ENCODE data around the gene SUN2. TPM values are rescaled to one million over a fixed set of nuclear protein-coding genes. Genes with fewer than 3 reads are reported as not detected.

Gene SUN2
- total RNA-seq, 1 donor from 2014 or later, result 472 TPM

DNA sequence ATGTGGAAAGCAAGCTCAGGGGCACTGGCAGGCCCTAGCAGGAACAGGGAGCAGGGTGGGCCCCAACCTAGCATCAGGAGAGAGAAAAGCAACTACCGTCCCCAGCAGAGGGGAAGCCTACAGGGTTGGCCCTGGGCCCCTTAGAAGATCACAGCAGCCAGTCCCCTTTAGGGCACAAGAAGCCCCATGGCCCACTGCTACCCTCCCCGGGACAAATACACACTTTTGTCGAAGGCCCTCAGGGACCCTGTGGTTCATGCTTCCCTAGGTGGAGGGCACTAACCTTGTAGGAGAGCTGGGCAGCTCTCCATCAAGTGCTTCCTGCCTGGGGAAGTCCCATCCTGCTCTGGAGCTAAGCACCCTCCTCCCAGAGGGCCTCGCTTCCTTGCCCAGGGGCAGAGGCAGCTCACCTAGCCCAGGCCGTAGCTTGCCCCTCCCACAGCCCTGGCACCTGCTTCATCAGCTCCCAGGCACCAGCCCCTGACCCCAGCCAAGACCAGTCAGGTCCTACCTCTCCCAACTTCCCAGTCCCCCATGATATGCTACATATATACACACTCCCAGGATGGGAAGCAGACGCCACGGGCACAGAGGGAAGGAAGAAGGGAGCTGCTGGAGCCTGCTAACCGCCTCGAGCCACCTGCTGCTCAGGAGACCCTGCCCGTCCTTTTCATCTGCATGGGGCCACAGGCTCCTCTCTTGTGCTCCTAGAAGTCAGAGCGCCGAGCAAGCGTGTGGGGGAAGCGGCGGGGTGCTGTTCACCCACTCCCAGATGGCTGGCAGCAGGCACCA, 20.1 kb downstream of the SUN2 start:
- intact Hi-C loops (cut with micrococcal nuclease), result no loop called here

DNA sequence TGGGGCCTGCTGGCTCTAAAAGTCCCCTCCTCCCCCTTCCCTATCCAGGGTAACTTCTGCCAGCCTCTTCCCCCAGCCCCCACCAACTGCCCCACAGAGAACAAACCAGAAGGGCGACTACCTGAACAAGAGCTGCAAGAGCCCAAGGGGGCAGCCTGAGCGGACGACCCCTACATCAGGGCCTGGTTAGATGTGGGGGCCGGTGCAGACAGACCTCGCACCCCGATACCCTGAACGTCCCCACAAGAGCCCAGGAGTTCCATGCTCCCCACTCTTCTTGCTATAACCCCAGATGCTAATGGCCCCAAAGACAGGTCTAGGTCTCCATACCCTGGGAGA, 20.7 kb downstream of the SUN2 start:
- intact Hi-C loops (cut with micrococcal nuclease), result no loop called here

- intact Hi-C loops (cut with micrococcal nuclease), result no loop called here
Measured at GRCh38 chr22:38734421-38735100, 21.2 kb downstream of the SUN2 start.

- intact Hi-C loops (cut with micrococcal nuclease), result loop anchor here (2.0 kb wide), 1 partner anchor 21 kb away; the partner anchor contains the start of gene SUN2
Measured at GRCh38 chr22:38733724-38734381, 21.9 kb downstream of the SUN2 start.

GRCh38 chr22:38733329-38733723, 22.5 kb downstream of the SUN2 start:
- intact Hi-C loops (cut with micrococcal nuclease), result loop anchor here (2.0 kb wide), 1 partner anchor 21 kb away; the partner anchor contains the start of gene SUN2

GRCh38 chr22:38732251-38732815, 23.5 kb downstream of the SUN2 start:
- intact Hi-C loops (cut with micrococcal nuclease), result loop anchor here (2.0 kb wide), 1 partner anchor 22 kb away; the partner anchor contains the start of gene SUN2

DNA sequence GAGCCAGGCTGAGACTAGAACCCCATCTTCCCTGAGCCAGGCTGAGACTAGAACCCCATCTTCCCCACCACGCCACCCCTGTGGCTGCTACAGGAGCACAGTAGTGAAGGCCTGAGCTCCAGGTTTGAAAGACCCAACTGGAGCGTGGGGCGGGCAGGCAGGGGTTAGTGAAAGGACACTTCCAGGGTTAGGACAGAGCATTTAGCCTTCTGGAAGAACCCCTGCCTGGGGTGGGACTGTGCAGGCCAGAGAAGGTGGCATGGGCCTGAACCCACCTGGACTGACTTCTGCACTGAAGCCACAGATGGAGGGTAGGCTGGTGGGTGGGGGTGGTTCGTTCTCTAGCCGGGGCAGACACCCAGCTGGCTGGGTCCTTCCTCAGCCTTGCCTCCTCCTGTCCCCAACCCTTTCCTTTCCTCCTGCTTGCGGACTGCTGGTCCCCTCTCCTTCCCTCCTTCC, 24.1 kb downstream of the SUN2 start:
- intact Hi-C loops (cut with micrococcal nuclease), result loop anchor here (2.0 kb wide), 1 partner anchor 23 kb away; the partner anchor contains the start of gene SUN2

DNA sequence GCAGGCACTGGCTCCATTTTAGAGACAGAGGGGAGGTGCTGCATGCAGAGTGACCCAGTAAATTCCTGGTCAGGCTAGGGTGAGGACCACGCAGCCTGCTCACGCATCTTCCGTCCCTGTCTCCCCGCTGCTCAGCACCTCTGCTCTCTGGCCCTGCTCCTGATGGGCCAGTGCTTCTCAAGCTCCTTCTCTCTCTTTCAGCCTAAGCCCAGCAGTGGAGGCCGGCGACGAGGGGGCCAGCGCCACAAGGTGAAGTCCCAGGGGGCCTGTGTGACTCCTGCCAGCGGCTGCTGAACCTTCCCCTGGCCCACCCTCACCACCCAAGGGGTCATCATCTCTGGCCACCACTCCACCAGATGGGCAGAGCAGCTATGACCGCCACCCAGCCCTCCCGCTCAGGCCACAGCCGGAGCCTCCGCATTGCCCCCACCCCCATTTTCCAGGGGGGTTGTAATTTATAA, 25.4 kb downstream of the SUN2 start:
- intact Hi-C loops (cut with micrococcal nuclease), result no loop called here

DNA sequence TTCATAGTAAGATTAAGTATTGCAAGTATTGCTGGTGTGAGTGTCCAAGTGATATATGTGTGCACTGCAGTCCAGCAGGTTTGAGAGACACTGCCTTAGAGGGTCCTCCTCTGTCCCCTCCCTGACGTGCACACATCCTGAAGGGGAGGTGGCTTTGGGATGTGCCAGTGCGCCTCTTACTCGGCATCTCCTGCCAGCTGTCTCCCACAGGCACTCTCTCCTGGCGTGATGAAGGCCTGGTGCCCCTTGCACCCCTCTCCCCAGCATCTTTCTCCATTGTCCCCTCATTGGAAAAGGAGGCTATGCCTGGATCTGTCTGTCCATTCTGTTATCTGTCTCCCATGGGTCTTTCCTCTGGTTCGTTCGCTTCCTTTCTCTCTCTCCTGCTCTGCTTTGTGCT, 25.9 kb downstream of the SUN2 start:
- intact Hi-C loops (cut with micrococcal nuclease), result no loop called here

DNA sequence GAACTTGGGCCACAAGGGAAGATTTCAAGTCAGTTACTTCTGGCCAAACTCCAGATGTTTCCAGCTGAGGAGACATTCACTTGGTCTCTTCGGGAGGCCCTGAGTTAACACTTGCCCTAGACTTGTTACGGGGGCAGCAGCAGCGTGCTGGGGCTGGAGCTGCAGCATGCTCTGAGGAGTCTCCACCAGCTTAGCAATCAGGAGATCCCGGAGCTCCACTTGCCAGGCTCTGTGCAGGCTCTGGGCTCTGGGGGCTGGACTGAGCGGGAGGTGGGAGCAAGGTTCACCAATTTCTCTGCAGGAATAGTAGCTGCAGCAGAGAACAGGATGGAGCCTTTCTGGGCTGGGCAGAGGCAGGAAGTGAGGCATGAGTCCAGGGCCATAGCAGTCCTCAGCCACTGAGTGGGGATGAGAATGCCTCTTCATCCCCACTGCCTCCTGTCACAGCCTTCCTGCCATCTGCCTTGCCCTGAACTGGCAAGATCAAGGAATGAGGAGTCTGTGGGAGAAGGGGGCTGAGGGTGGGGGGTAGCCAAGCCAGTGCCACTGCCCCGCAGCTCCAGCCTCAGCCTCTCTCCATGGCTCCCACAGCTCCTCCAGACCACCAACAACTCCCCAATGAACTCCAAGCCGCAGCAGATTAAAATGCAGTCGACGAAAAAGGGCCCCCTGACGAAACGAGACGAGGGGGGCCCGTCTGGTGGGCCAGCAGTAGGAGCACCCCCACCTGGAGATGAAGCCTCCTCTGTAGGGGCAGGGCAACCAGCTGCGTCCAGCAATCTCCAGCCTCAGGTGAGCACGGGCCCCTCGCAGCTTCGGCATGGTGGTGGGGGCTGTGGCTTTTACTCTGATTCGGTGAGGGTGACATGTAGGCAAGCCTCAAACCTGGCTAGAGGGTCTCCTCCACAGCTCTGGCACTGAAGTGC, 26.7 kb downstream of the SUN2 start:
- intact Hi-C loops (cut with micrococcal nuclease), result no loop called here

- intact Hi-C loops (cut with micrococcal nuclease), result no loop called here
Measured at GRCh38 chr22:38727530-38728451, 28.0 kb downstream of the SUN2 start.

GRCh38 chr22:38727123-38727522, 28.7 kb downstream of the SUN2 start:
- intact Hi-C loops (cut with micrococcal nuclease), result no loop called here

GRCh38 chr22:38725900-38726655, 29.7 kb downstream of the SUN2 start:
- intact Hi-C loops (cut with micrococcal nuclease), result no loop called here

DNA sequence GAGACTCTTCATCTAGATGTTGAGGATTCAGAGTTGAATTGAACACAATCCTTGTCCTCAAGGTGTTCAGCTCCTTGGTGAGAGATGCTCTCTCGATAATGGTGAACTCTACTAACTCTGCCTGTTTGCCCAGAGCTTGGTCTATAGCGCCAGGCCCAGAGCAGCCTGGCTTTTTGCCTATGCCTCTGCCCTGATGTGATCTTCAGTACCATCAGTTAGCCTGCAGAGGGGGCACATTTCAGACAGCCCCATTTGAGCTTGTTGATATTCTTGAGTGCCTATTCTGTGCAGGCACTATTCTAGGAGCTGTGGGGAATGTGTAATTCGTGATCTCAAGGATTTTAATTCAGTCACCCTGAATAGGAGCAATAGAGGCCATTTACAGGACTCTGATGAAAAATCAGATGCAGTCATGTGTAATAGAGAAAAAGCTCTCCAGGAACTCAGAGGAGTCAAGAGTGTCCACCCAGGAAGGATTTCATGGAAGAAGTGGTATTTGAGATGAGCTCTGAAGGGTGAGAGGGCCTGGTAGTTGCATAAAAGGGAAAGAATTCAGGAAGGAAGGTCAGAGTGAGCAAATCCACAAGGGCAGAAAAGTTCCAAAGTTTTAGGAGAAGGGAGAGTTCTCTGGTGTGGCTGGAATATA, 30.7 kb downstream of the SUN2 start:
- intact Hi-C loops (cut with micrococcal nuclease), result no loop called here

- intact Hi-C loops (cut with micrococcal nuclease), result no loop called here
Measured at GRCh38 chr22:38724176-38724575, 31.6 kb downstream of the SUN2 start.

DNA sequence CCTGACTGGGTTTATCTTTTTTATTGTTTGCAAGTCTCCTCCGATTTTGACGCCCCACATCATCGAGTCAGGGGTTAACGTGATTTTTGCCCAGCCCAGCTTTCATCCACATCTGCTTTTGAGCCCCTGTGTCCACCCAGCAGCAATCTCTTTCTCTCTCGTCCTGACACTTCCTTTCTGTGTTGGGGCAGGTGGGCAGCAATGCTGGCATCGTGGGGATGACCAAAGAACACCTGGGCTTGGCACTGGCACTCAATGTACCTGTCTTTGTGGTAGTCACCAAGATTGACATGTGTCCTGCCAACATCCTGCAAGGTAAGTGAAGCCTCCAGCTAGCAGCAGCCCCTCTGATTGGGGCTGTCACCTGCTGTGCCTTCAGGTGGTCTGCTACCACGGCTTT, 34.2 kb downstream of the SUN2 start:
- intact Hi-C loops (cut with micrococcal nuclease), result no loop called here

GRCh38 chr22:38720350-38720749, 35.4 kb downstream of the SUN2 start:
- intact Hi-C loops (cut with micrococcal nuclease), result no loop called here

DNA sequence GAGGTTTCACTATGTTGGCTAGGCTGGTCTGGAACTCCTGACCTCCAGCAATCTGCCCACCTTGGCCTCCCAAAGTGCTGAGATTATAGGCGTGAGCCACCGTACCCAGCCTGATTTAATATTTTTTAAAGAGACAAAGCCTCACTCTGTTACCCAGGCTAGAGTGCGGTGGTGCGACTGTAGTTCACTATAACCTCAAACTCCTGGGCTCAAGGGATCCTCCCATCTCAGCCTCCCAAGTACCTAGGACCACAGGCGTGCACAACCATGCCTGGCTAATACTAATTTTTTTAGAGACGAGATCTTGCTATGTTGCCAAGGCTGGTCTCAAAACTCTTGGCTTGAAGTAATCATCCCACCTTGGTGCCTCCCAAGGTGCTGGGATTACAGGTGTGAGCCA, 36.6 kb downstream of the SUN2 start:
- intact Hi-C loops (cut with micrococcal nuclease), result no loop called here
